ENCODE measurements around the gene MYLK4. TPM values are rescaled to one million over a fixed set of nuclear protein-coding genes. Genes with fewer than 3 reads are reported as not detected.

Gene MYLK4
- total and polyA plus RNA-seq, 9 donors = 0.24 to 0.83 (median 0.50) TPM

GRCh38 chr6:2632976-2633584, 117.6 kb downstream of the MYLK4 start:
- Histone ChIP-seq H3K4me1 (ENCODE audit: insufficient read depth) (peaks cover 5% of the 10 kb centered on the region), H3K27me3 (no peaks in the 10 kb centered on the region), H3K27ac (no peak overlapping the region), H3K36me3 (no peaks in the 10 kb centered on the region), H3K4me3 (no peak overlapping the region), H3K9me3 (no peaks in the 10 kb centered on the region)
- no peak for DNase-seq
- WGBS, 3 donors = 80 to 83% (median 81%) methylated on average over 11 of the region's 11 CpGs
- intact Hi-C loops (cut with DNase I) = loop anchor here in 3 of 4 donors (5.0 to 10.0 kb wide), 3 partner anchors 278 to 1036 kb away; no protein-coding TSS in a partner anchor
- TF ChIP-seq EP300 (IDR thresholded peaks at IDR 0.05) = no peak

GRCh38 chr6:2632368-2632767, 118.4 kb downstream of the MYLK4 start:
- H3K4me1 ChIP-seq (ENCODE audit: insufficient read depth) = peaks cover 5% of the 10 kb centered on the region
- no peaks in the 10 kb centered on the region for H3K36me3 ChIP-seq
- H3K9me3 ChIP-seq = no peaks in the 10 kb centered on the region
- H3K4me3 ChIP-seq = no peak overlapping the region
- WGBS, 3 donors = 71 to 92% (median 81%) methylated on average over 10 of the region's 10 CpGs
- intact Hi-C loops (cut with DNase I) = loop anchor here in 3 of 4 donors (5.0 to 10.0 kb wide), 3 partner anchors 278 to 1035 kb away; no protein-coding TSS in a partner anchor
- H3K27me3 ChIP-seq = no peaks in the 10 kb centered on the region
- TF ChIP-seq POLR2A (IDR thresholded peaks at IDR 0.05) (no peak), EP300 (IDR thresholded peaks at IDR 0.05) (no peak)
- TF ChIP-seq, protein P1, sequence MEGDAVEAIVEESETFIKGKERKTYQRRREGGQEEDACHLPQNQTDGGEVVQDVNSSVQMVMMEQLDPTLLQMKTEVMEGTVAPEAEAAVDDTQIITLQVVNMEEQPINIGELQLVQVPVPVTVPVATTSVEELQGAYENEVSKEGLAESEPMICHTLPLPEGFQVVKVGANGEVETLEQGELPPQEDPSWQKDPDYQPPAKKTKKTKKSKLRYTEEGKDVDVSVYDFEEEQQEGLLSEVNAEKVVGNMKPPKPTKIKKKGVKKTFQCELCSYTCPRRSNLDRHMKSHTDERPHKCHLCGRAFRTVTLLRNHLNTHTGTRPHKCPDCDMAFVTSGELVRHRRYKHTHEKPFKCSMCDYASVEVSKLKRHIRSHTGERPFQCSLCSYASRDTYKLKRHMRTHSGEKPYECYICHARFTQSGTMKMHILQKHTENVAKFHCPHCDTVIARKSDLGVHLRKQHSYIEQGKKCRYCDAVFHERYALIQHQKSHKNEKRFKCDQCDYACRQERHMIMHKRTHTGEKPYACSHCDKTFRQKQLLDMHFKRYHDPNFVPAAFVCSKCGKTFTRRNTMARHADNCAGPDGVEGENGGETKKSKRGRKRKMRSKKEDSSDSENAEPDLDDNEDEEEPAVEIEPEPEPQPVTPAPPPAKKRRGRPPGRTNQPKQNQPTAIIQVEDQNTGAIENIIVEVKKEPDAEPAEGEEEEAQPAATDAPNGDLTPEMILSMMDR (IDR thresholded peaks at IDR 0.05) = no peak
- DNase-seq = no peak
- no peak overlapping the region for H3K27ac ChIP-seq

DNA sequence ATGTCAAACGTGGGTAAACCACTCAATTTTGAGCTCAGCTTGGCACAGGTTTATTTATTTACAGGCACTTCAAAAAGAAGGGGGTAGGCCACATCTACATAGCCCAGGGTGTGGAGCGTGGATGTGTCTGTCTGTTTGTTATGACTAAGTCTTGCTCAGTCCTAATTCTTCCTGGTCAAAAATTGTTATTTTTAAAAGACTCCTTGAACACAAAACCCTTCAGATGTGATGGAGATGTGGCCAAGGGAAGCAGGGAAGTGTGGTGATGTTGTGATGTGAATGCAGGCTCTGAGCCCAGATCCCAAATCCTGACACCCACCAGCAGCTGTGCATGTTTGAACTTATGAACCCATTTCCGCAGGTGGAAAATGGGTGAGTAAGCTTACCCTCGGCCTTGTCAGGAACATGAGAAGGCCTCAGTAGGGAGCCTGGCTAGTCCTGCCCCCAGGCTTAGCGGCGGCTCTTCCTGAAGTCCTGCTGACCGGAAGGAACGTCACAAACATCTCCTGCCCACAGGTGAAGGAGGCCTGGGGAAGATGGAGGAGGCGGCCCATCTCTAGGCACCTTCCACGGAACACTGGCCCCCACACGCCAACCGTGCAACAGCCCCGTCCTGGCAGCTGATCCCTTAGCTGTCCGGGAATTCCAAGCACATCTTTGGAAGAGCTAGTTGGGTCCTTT, 119.7 kb downstream of the MYLK4 start:
- peaks cover 5% of the 10 kb centered on the region for H3K4me1 ChIP-seq (ENCODE audit: insufficient read depth)
- H3K4me3 ChIP-seq = no peak overlapping the region
- H3K27ac ChIP-seq = no peak overlapping the region
- no peaks in the 10 kb centered on the region for H3K9me3 ChIP-seq
- no peak for DNase-seq
- intact Hi-C loops (cut with DNase I) = loop anchor here in 3 of 4 donors (5.0 to 10.0 kb wide), 3 partner anchors 276 to 1034 kb away; no protein-coding TSS in a partner anchor
- H3K36me3 ChIP-seq = no peaks in the 10 kb centered on the region
- 76 to 84% (median 78%) methylated on average over 14 of the region's 14 CpGs for WGBS, 3 donors
- TF ChIP-seq EP300 (IDR thresholded peaks at IDR 0.05) (no peak), POLR2A (IDR thresholded peaks at IDR 0.05) (no peak)
- TF ChIP-seq, protein P1 (IDR thresholded peaks at IDR 0.05) = no peak
- H3K27me3 ChIP-seq = no peaks in the 10 kb centered on the region

DNA sequence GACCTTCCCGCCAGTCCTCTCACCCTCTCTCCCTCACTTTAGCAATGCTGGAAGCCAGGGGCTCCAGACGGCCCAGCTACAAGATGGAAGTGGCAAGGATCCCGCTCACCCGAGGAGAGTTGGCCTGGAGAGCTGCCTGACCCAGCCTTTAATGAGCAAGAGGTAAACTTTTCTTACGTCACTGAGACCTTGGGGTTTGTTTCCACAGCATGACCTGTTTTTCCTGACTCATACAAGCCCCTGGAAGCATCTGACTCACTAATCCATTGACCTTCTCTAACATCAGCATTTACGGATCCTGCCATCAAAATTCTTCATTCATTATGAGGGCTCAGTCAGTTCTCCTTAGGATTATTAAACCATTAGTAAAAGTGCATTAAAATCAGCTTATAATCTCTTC, 120.4 kb downstream of the MYLK4 start:
- WGBS, 3 donors = 36 to 45% (median 41%) methylated on average over 6 of the region's 6 CpGs
- Histone ChIP-seq H3K27me3 (no peaks in the 10 kb centered on the region), H3K4me1 (ENCODE audit: insufficient read depth) (peaks cover 5% of the 10 kb centered on the region), H3K36me3 (no peaks in the 10 kb centered on the region), H3K4me3 (no peak overlapping the region), H3K27ac (no peak overlapping the region), H3K9me3 (no peaks in the 10 kb centered on the region)
- intact Hi-C loops (cut with DNase I) = loop anchor here in 3 of 4 donors (5.0 to 10.0 kb wide), 3 partner anchors 276 to 1033 kb away; no protein-coding TSS in a partner anchor
- TF ChIP-seq, protein P1 (IDR thresholded peaks at IDR 0.05) = no peak
- TF ChIP-seq EP300 (IDR thresholded peaks at IDR 0.05) (no peak), POLR2A (IDR thresholded peaks at IDR 0.05) (no peak)
- peak in 4 of 5 donors; percentile 47 to 65 (median 58) for DNase-seq

DNA sequence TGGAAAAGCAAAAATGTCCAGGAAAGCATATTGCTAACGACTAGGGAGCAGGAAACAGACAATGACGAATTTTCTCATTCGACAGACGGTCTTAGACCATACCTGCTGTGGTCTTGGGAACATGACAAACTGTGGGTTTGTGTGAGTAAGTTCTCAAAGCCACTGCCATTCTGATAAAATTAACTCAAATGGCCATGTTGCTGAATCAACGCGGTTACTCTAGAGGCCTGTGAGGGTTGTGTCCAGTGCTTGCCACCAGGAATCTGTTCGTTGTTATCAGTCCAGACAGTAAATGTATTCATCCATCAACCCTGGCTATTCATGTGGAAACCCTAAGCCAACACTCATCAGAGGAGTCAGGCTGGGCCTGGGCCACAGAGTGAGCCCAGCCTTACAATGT, 124.3 kb downstream of the MYLK4 start:
- peaks cover 1% of the 10 kb centered on the region for H3K4me1 ChIP-seq (ENCODE audit: insufficient read depth)

More for the DNA sequence above, 124.3 kb downstream of the MYLK4 start:
- 86 to 91% (median 89%) methylated on average over 7 of the region's 7 CpGs for WGBS, 3 donors
- Histone ChIP-seq H3K36me3 (no peaks in the 10 kb centered on the region), H3K27me3 (no peaks in the 10 kb centered on the region), H3K9me3 (no peaks in the 10 kb centered on the region), H3K27ac (no peak overlapping the region), H3K4me3 (no peak overlapping the region)
- intact Hi-C loops (cut with DNase I) = no loop called here
- TF ChIP-seq EP300 (IDR thresholded peaks at IDR 0.05) = no peak
- TF ChIP-seq POLR2A (IDR thresholded peaks at IDR 0.05) = no peak
- TF ChIP-seq, protein P1 (IDR thresholded peaks at IDR 0.05) = no peak
- DNase-seq = no peak
